Left ventricle myocardium inferior (tissue), 1 donor: ENCODE data around the gene PSME2. TPM values are rescaled to one million over a fixed set of nuclear protein-coding genes. Genes with fewer than 3 reads are reported as not detected.

Source experiments
- DNase-seq: peaks from one replicate; pipeline ENCODE4 v3.0.0-alpha.2; 2020
- H3K27ac ChIP-seq: fragments of 200-600 bp; replicated peaks from 2 replicates; pipeline ENCODE4 v1.8.0; 2021
- H3K27me3 ChIP-seq: fragments of 200-600 bp; 2 replicates; pipeline ENCODE4 v1.8.0; 2021; ENCODE audit warnings: low read depth
- H3K36me3 ChIP-seq: fragments of 200-600 bp; 2 replicates; pipeline ENCODE4 v1.8.0; 2021
- H3K4me1 ChIP-seq: fragments of 200-600 bp; 2 replicates; pipeline ENCODE4 v1.8.0; 2021
- H3K4me3 ChIP-seq: fragments of 200-600 bp; 2 replicates; pipeline ENCODE4 v1.8.0; 2021; ENCODE audit warnings: mild to moderate bottlenecking, moderate library complexity
- H3K9me3 ChIP-seq: fragments of 200-600 bp; replicated peaks from 2 replicates; pipeline ENCODE4 v1.8.0; 2021
- CTCF ChIP-seq: fragments of 200-600 bp; IDR thresholded peaks from 2 replicates; pipeline ENCODE4 v1.8.0; 2021; ENCODE audit warnings: antibody characterized with exemption, mild to moderate bottlenecking, borderline replicate concordance
- intact Hi-C: fragments of 100-400 bp; cut with micrococcal nuclease; formaldehyde crosslinking; loops from one replicate; pipeline ENCODE4 v1.11.0; 2022
- total RNA-seq: library from RNA; stranded (reverse); fragmentation: NEBNext Ultra II Directional; extraction: Animal tissue kit (Norgen Biotek cat#: 25700); gene quantifications from one replicate; pipeline ENCODE4 v1.2.1, GENCODE V29; 2021
- donor health status: DM: no; HTN: yes; CAD: no; lungs with severe emphysema.

Gene PSME2
- total RNA-seq, 1 donor from 2014 or later = 89.7 TPM

- TF ChIP-seq CTCF = no peak
- intact Hi-C loops = no loop called here
- H3K27ac ChIP-seq = no peak overlapping the region
Measured at GRCh38 chr14:24117179-24117578, 29.2 kb downstream of the PSME2 start.

GRCh38 chr14:24116128-24116814 is 30.1 kb downstream of the PSME2 start:
- H3K27ac ChIP-seq = peak overlapping the region; percentile 8
- TF ChIP-seq CTCF = no peak
- intact Hi-C loops = no loop called here
- no peak for DNase-seq
- no peaks in the 10 kb centered on the region for H3K27me3 ChIP-seq
- H3K4me3 ChIP-seq = peak overlapping the region; percentile 76
- H3K4me1 ChIP-seq = peaks cover 35% of the 10 kb centered on the region
- peaks cover 51% of the 10 kb centered on the region for H3K36me3 ChIP-seq
- H3K9me3 ChIP-seq = no peaks in the 10 kb centered on the region

More at GRCh38 chr14:24117179-24117578, 29.2 kb downstream of the PSME2 start:
- Histone ChIP-seq H3K4me1 (peaks cover 35% of the 10 kb centered on the region), H3K36me3 (peaks cover 60% of the 10 kb centered on the region), H3K9me3 (no peaks in the 10 kb centered on the region), H3K4me3 (no peak overlapping the region), H3K27me3 (no peaks in the 10 kb centered on the region)
- DNase-seq = no peak

- Histone ChIP-seq H3K36me3 (peaks cover 44% of the 10 kb centered on the region), H3K27me3 (no peaks in the 10 kb centered on the region), H3K4me1 (peaks cover 35% of the 10 kb centered on the region), H3K9me3 (no peaks in the 10 kb centered on the region), H3K27ac (peak overlapping the region; percentile 98), H3K4me3 (peak overlapping the region; percentile 76)
- no peak for DNase-seq
- no peak for TF ChIP-seq CTCF
- intact Hi-C loops = no loop called here
Measured at GRCh38 chr14:24115422-24116127, 30.8 kb downstream of the PSME2 start.

GRCh38 chr14:24114532-24115421 is 31.6 kb downstream of the PSME2 start, which contains the start of the genes DCAF11 and NRL:
Gene DCAF11, plus strand, starts transcription at chr14:24114777. Its CDS starts 818 bp downstream, at chr14:24115595.
Gene NRL, minus strand, starts transcription at chr14:24114949. Its CDS starts 32,101 bp downstream, at chr14:24082848.
- Histone ChIP-seq H3K27ac (peak within 1 kb of the TSS; percentile 98), H3K9me3 (no peaks in the 10 kb centered on the region), H3K36me3 (peaks cover 36% of the 10 kb centered on the region), H3K4me3 (peak within 1 kb of the TSS; percentile 76), H3K4me1 (peaks cover 35% of the 10 kb centered on the region), H3K27me3 (no peaks in the 10 kb centered on the region)
- no peak for TF ChIP-seq CTCF
- DNase-seq = peak; percentile 98
- intact Hi-C loops = no loop called here

- Histone ChIP-seq H3K4me1 (peaks cover 39% of the 10 kb centered on the region), H3K36me3 (peaks cover 28% of the 10 kb centered on the region), H3K27ac (peak overlapping the region; percentile 98), H3K27me3 (no peaks in the 10 kb centered on the region), H3K4me3 (peak overlapping the region; percentile 76), H3K9me3 (no peaks in the 10 kb centered on the region)
- DNase-seq = peak; percentile 86
- TF ChIP-seq CTCF = no peak
- intact Hi-C loops = no loop called here
Measured at GRCh38 chr14:24113801-24114531, 32.4 kb downstream of the PSME2 start.
